Prostate gland (tissue), 2 donors: ENCODE data around the gene LAMA3. TPM values are rescaled to one million over a fixed set of nuclear protein-coding genes. Genes with fewer than 3 reads are reported as not detected.

Experiments used
- DNase-seq: peaks from one replicate; pipeline ENCODE4 v3.0.0-alpha.2; 2019; ENCODE audit warnings: low spot score
- H3K27ac ChIP-seq, 2 donors: fragments of 200-600 bp; sonication (generic); 2 replicates each; pipeline ENCODE4 v1.5.1; 2017 to 2019
- H3K27me3 ChIP-seq: fragments of 200-600 bp; sonication (generic); replicated peaks from 2 replicates; pipeline ENCODE4 v1.5.1; 2019; ENCODE audit not compliant: insufficient read depth
- H3K36me3 ChIP-seq, 2 donors: fragments of 200-600 bp; sonication (generic); 1 replicate in 1 of 2; 2 replicates in 1 of 2; pipeline versions ENCODE4 v1.5.1 to v1.8.1; 2017 to 2019
- H3K4me1 ChIP-seq: fragments of 200-600 bp; sonication (generic); replicated peaks from 2 replicates; pipeline ENCODE4 v1.5.1; 2019
- H3K4me3 ChIP-seq, 2 donors: fragments of 200-600 bp; sonication (generic); 2 replicates each; pipeline ENCODE4 v1.5.1; 2017 to 2019
- H3K9me3 ChIP-seq: fragments of 200-600 bp; sonication (generic); 2 replicates; pipeline ENCODE4 v1.5.1; 2017
- POLR2A ChIP-seq: fragments of 450-650 bp; IDR thresholded peaks from one replicate; pipeline ENCODE4 v1.6.1; 2016; ENCODE audit warnings: antibody characterized with exemption, mild to moderate bottlenecking
- POLR2AphosphoS5 ChIP-seq: sonication (generic); formaldehyde crosslinking; IDR thresholded peaks from one replicate; pipeline ENCODE4 v1.6.1; 2017; ENCODE audit warnings: antibody characterized with exemption
- WGBS: methylation state at CpG from one replicate; pipeline ENCODE4 v1.1.5; 2018; 5-methylcytosine and 5-hydroxymethylcytosine counted together
- intact Hi-C: fragments of 100-400 bp; cut with DNase I; formaldehyde crosslinking; loops from one replicate; pipeline ENCODE4 v1.14.2; 2022
- total RNA-seq, 2 donors: library from RNA; depleted of rRNA; stranded (reverse); fragments of >200 nt; gene quantifications; one replicate each; pipeline ENCODE4 v1.1.0, GENCODE V29; 2016
- TF ChIP-seq, protein P1 (sequence below), 4 experiments: fragments of 200-600 bp in 2 of 4; fragments of 450-650 bp in 2 of 4; sonication (generic) in 2 of 4; IDR thresholded peaks; 1 replicate in 3 of 4; 2 replicates in 1 of 4; pipeline ENCODE4 v1.5.1; 2016 to 2019; ENCODE audit warnings: antibody characterized with exemption in 4 of 4, mild to moderate bottlenecking in 2 of 4, moderate library complexity in 2 of 4

LAMA3 gene
- total RNA-seq, 2 donors from 2014 or later = 31.3 to 35.9 TPM

DNA sequence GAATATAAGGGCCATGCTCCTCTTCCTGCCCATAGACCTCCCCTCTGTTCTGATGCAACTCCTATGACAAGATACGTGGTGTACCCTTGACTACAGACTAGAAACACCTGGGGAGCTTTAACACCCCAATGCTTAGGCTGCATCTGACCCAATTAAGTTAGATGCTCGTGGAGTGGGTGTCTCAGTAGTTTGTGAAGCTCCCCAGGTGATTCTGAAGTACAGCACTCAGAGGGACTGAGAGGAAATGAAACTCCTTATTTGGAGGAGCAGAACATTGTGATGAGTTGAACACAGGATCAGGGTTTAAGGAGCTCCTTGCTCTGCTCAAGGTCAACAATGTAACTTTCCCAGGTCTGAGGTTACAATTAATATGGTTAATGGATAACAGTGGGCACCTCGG, 245.0 kb downstream of the LAMA3 start:
- intact Hi-C loops = loop anchor here (5.0 kb wide), 1 partner anchor 48 kb away; no protein-coding TSS in a partner anchor
- Histone ChIP-seq H3K4me1 (no peaks in the 10 kb centered on the region), H3K27ac (no peak overlapping the region), H3K27me3 (no peaks in the 10 kb centered on the region), H3K4me3 (no peak overlapping the region), H3K36me3 (no peaks in the 10 kb centered on the region), H3K9me3 (no peaks in the 10 kb centered on the region)
- TF ChIP-seq POLR2AphosphoS5 = no peak
- no peak for TF ChIP-seq POLR2A
- TF ChIP-seq, protein P1, sequence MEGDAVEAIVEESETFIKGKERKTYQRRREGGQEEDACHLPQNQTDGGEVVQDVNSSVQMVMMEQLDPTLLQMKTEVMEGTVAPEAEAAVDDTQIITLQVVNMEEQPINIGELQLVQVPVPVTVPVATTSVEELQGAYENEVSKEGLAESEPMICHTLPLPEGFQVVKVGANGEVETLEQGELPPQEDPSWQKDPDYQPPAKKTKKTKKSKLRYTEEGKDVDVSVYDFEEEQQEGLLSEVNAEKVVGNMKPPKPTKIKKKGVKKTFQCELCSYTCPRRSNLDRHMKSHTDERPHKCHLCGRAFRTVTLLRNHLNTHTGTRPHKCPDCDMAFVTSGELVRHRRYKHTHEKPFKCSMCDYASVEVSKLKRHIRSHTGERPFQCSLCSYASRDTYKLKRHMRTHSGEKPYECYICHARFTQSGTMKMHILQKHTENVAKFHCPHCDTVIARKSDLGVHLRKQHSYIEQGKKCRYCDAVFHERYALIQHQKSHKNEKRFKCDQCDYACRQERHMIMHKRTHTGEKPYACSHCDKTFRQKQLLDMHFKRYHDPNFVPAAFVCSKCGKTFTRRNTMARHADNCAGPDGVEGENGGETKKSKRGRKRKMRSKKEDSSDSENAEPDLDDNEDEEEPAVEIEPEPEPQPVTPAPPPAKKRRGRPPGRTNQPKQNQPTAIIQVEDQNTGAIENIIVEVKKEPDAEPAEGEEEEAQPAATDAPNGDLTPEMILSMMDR (IDR thresholded peaks at IDR 0.05) = no peak
- no peak for DNase-seq
- WGBS = 85% methylated on average over 3 of the region's 3 CpGs

DNA sequence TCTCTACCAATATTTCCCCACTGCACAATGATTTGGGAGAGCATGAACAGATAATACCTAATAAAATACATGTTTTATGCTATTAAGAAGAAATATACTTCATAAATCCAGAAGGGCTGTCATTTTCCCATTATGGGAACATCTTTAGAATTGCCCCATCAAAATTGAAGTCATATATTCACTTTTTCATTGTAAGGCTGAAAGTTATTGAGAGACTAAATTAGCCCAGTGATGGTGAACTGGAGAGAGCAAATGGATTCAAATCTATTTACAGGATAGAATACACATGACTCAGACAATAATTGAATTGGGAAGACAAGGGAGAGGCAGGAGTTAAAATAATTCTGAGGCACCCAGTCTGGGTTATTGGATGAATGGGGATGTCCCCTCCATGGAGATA, 245.6 kb downstream of the LAMA3 start:
- intact Hi-C loops = loop anchor here (5.0 kb wide), 1 partner anchor 47 kb away; no protein-coding TSS in a partner anchor
- no peak overlapping the region for H3K4me3 ChIP-seq
- H3K36me3 ChIP-seq = no peaks in the 10 kb centered on the region
- DNase-seq = no peak
- no peaks in the 10 kb centered on the region for H3K4me1 ChIP-seq
- TF ChIP-seq POLR2A (no peak), POLR2AphosphoS5 (no peak)
- TF ChIP-seq, protein P1 (IDR thresholded peaks at IDR 0.05) = no peak
- no peak overlapping the region for H3K27ac ChIP-seq
- no peaks in the 10 kb centered on the region for H3K9me3 ChIP-seq
- no peaks in the 10 kb centered on the region for H3K27me3 ChIP-seq

DNA sequence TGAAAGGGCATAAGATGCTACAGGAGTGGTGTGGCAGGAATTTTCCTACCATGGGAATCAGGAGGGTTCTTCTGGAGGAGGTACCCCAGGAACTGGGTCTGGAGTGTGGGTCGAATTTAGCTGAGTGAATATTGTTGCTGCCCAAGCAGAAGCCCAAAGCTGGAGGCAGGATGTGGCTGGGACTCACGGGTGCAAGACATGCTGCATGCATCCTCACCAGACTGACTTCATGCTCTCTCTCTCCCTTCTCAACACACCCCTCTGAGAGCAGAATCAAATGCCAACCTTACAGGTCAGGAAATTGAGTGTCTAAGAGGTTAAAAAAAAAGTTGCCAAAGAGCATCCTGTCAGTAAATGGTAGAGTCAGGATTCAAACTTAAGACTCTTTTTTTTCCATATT, 246.6 kb downstream of the LAMA3 start:
- DNase-seq = no peak
- H3K27me3 ChIP-seq = no peaks in the 10 kb centered on the region
- 89% methylated on average over 2 of the region's 2 CpGs for WGBS
- H3K27ac ChIP-seq = no peak overlapping the region
- TF ChIP-seq, protein P1 (IDR thresholded peaks at IDR 0.05) = no peak
- TF ChIP-seq POLR2AphosphoS5 (no peak), POLR2A (no peak)
- no peaks in the 10 kb centered on the region for H3K9me3 ChIP-seq
- intact Hi-C loops = no loop called here
- no peaks in the 10 kb centered on the region for H3K36me3 ChIP-seq
- no peak overlapping the region for H3K4me3 ChIP-seq
- H3K4me1 ChIP-seq = no peaks in the 10 kb centered on the region

DNA sequence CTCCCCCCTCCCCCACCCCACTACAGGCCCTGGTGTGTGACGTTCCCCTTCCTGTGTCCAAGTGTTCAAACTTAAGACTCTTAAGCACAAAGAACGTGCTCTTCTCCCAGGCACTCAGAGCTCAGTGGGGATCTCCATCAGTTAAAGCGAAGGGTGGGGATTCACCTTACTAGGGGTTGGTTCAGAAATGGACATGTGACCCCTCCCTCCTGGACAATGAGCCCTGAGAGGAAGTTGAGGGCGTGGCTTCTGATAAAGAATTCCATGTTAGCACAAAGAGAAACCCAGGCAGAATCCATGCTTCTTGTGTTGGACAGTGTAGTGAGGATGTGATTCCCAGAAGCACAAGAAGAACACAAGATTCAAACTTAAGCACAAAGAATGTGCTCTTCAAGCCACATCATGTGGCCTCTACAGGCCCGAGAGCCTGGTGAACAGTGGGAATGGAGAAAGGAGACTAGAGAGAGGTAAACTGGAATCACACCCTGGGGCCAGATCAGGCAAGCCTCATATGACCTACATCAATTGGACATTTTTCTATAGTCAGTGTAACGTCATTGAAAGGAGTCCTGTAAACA, 247.2 kb downstream of the LAMA3 start:
- DNase-seq = no peak
- WGBS = 84% methylated on average over 6 of the region's 6 CpGs
- TF ChIP-seq POLR2A (no peak), POLR2AphosphoS5 (no peak)
- TF ChIP-seq, protein P1 (IDR thresholded peaks at IDR 0.05) = no peak
- intact Hi-C loops = no loop called here
- no peaks in the 10 kb centered on the region for H3K27me3 ChIP-seq
- H3K4me1 ChIP-seq = no peaks in the 10 kb centered on the region
- no peak overlapping the region for H3K27ac ChIP-seq
- no peaks in the 10 kb centered on the region for H3K9me3 ChIP-seq
- no peaks in the 10 kb centered on the region for H3K36me3 ChIP-seq
- no peak overlapping the region for H3K4me3 ChIP-seq

DNA sequence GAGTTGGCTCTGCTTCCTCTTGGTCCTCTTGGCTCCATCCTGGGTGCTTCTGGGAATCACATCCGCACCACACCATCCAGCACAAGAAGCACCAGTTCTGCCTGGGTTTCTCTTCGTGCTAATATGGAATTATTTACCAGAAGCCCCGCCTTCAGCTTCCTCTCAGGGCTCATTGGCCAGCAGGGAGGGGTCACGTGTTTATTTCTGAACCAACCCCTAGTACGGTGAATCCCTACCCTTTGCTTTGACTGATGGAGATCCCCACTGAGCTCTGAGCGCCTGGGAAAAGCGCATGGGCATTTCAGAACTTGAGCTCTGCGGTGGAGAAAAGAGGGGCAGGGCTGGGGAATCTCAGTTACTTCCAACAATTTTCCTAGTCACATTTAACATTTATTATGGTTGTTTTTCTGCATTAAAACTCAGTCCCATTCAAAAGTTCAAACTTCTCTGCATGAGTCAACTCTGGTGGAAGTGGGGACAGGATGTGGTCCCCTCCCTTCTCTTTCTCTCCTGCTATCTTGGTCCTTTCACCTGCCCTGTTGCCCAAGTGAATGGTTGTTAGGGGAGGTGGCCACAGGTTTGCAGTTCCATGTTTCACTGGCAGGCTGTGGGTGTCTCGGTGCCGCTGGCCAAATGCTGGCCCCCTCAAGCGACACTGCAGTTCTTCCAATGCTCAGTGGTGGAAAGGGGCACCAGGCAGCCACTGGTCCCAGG, 248.9 kb downstream of the LAMA3 start:
- 91% methylated on average over 11 of the region's 11 CpGs for WGBS
- no peak overlapping the region for H3K27ac ChIP-seq
- no peaks in the 10 kb centered on the region for H3K36me3 ChIP-seq
- no peaks in the 10 kb centered on the region for H3K27me3 ChIP-seq
- TF ChIP-seq POLR2AphosphoS5 = no peak
- no peaks in the 10 kb centered on the region for H3K9me3 ChIP-seq
- H3K4me3 ChIP-seq = no peak overlapping the region
- H3K4me1 ChIP-seq = no peaks in the 10 kb centered on the region
- no peak for DNase-seq
- intact Hi-C loops = no loop called here
